Stomach (tissue), 9 donors: ENCODE results near the gene SH3GL1. TPM values are rescaled to one million over a fixed set of nuclear protein-coding genes. Genes with fewer than 3 reads are reported as not detected.
A peak's percentile ranks its signal among the peaks of the same experiment; 100 is the strongest.

Experiments used
- DNase-seq, 2 donors: peaks; one replicate each; pipeline versions ENCODE4 v3.0.0 to v3.0.0-alpha.2; 2013 to 2019
- H3K27ac ChIP-seq, 5 donors: fragments of 200-600 bp in 4 of 5; sonication (generic) in 4 of 5; one replicate each; pipeline ENCODE4 v1.5.1; 2013 to 2019; ENCODE audit warnings: mild to moderate bottlenecking in 1 of 5, moderate library complexity in 1 of 5
- H3K27me3 ChIP-seq, 3 donors: fragments of 200-600 bp; sonication (generic); one replicate each; pipeline ENCODE4 v1.5.1; 2017 to 2019; ENCODE audit warnings: mixed run types in 1 of 3
- H3K36me3 ChIP-seq, 4 donors: fragments of 200-600 bp; sonication (generic); 1 replicate in 3 of 4; 2 replicates in 1 of 4; pipeline ENCODE4 v1.5.1; 2016 to 2019
- H3K4me1 ChIP-seq, 4 donors: fragments of 200-600 bp; sonication (generic); one replicate each; pipeline ENCODE4 v1.5.1; 2016 to 2019
- H3K4me3 ChIP-seq, 4 donors: fragments of 200-600 bp; sonication (generic) in 3 of 4; one replicate each; pipeline ENCODE4 v1.5.1; 2016 to 2019; ENCODE audit warnings: mild to moderate bottlenecking in 1 of 4
- H3K9me3 ChIP-seq, 4 donors: fragments of 200-600 bp; sonication (generic); one replicate each; pipeline ENCODE4 v1.5.1; 2016 to 2019
- CTCF ChIP-seq, 7 experiments: fragments of 450-650 bp in 4 of 7; fragments of 200-600 bp in 3 of 7; sonication (generic) in 3 of 7; IDR thresholded peaks; one replicate each; pipeline ENCODE4 v1.5.1; 2016 to 2019; ENCODE audit warnings: antibody characterized with exemption in 7 of 7, control low read depth in 2 of 7, mild to moderate bottlenecking in 1 of 7
- EP300 ChIP-seq: sonication (generic); formaldehyde crosslinking; IDR thresholded peaks from one replicate; pipeline ENCODE4 v1.6.1; 2017; ENCODE audit warnings: antibody characterized with exemption
- POLR2A ChIP-seq, 4 donors: fragments of 450-650 bp; IDR thresholded peaks; one replicate each; pipeline ENCODE4 v1.6.1; 2016; ENCODE audit warnings: antibody characterized with exemption in 4 of 4, control low read depth in 2 of 4, mild to moderate bottlenecking in 1 of 4, moderate library complexity in 1 of 4
- POLR2AphosphoS5 ChIP-seq, 3 donors: sonication (generic); formaldehyde crosslinking; IDR thresholded peaks; one replicate each; pipeline ENCODE4 v1.6.1; 2016; ENCODE audit warnings: antibody characterized with exemption in 3 of 3
- WGBS, 5 donors: extraction: QIAGEN DNeasy Blood & Tissue Kit in 3 of 5; methylation state at CpG; one replicate each; pipeline versions ENCODE4 v1.1.5 to v1.1.7; 2013 to 2018; 5-methylcytosine and 5-hydroxymethylcytosine counted together
- intact Hi-C: fragments of 100-400 bp; cut with DNase I; formaldehyde crosslinking; loops from one replicate; pipeline ENCODE4 v1.15.1; 2023; ENCODE audit warnings: low total_unique reads
- polyA plus RNA-seq, 3 donors: library from polyadenylated mRNA; stranded (reverse); fragments of 200-250 nt; gene quantifications; one replicate each; pipeline ENCODE4 v1.2.3, GENCODE V29; 2013
- total RNA-seq, 5 donors: library from RNA; depleted of rRNA; stranded (reverse); fragments of >200 nt; gene quantifications; one replicate each; pipeline versions ENCODE4 v1.1.0 to v1.2.3, GENCODE V29; 2014 to 2016
- donor health status: healthy with polysubstance abuse.
- donor health status: Bipolar disorder and iron deficiency.
- donor health status: healthy.

SH3GL1 gene
- total and polyA plus RNA-seq, 8 donors, result 14.8 to 111 (median 36.9) TPM

GRCh38 chr19:4448147-4448985 is 48.0 kb upstream of the SH3GL1 start:
- TF ChIP-seq POLR2AphosphoS5 (IDR thresholded peaks at IDR 0.05) (no peak), EP300 (no peak), POLR2A (IDR thresholded peaks at IDR 0.05) (no peak), CTCF (IDR thresholded peaks at IDR 0.05) (no peak)
- H3K4me3 ChIP-seq, result no peak overlapping the region
- 71 to 82% (median 76%) methylated on average over 29 to 30 of the region's 30 CpGs for WGBS, 5 donors
- H3K36me3 ChIP-seq, result peaks cover 77 to 100% (median 96%) of the 10 kb centered on the region in 4 donors
- H3K27ac ChIP-seq, result peak overlapping the region in 3 of 5 donors; percentile 54 to 84 (median 65)
- no peaks in the 10 kb centered on the region for H3K9me3 ChIP-seq
- DNase-seq, result peak in 1 of 2 donors; percentile 16
- no peaks in the 10 kb centered on the region for H3K27me3 ChIP-seq
- intact Hi-C loops, result no loop called here
- H3K4me1 ChIP-seq, result peaks cover 4 to 21% (median 13%) of the 10 kb centered on the region in 4 donors

GRCh38 chr19:4447327-4448146 is 47.2 kb upstream of the SH3GL1 start:
- Histone ChIP-seq H3K4me3 (no peak overlapping the region), H3K4me1 (peaks cover 4 to 21% (median 13%) of the 10 kb centered on the region in 4 donors), H3K9me3 (no peaks in the 10 kb centered on the region), H3K27me3 (no peaks in the 10 kb centered on the region), H3K27ac (peak overlapping the region in 1 of 5 donors; percentile 84), H3K36me3 (peaks cover 69 to 92% (median 88%) of the 10 kb centered on the region in 4 donors)
- TF ChIP-seq POLR2AphosphoS5 (IDR thresholded peaks at IDR 0.05) (no peak), EP300 (no peak), CTCF (IDR thresholded peaks at IDR 0.05) (no peak), POLR2A (IDR thresholded peaks at IDR 0.05) (no peak)
- WGBS, 5 donors, result 89 to 92% (median 91%) methylated on average over 16 to 28 of the region's 28 CpGs
- intact Hi-C loops, result no loop called here
- DNase-seq, result no peak

GRCh38 chr19:4446704-4447200 is 46.4 kb upstream of the SH3GL1 start:
- H3K4me3 ChIP-seq, result no peak overlapping the region
- intact Hi-C loops, result no loop called here
- DNase-seq, result no peak
- H3K9me3 ChIP-seq, result no peaks in the 10 kb centered on the region
- TF ChIP-seq CTCF (IDR thresholded peaks at IDR 0.05) (no peak), POLR2A (IDR thresholded peaks at IDR 0.05) (no peak), POLR2AphosphoS5 (IDR thresholded peaks at IDR 0.05) (no peak), EP300 (no peak)
- peaks cover 61 to 84% (median 80%) of the 10 kb centered on the region in 4 donors for H3K36me3 ChIP-seq
- H3K4me1 ChIP-seq, result peaks cover 4 to 23% (median 14%) of the 10 kb centered on the region in 4 donors
- H3K27me3 ChIP-seq, result no peaks in the 10 kb centered on the region
- WGBS, 5 donors, result 82 to 86% (median 84%) methylated on average over 9 to 15 of the region's 15 CpGs
- H3K27ac ChIP-seq, result peak overlapping the region in 1 of 5 donors; percentile 84
